ENCODE measurements around the gene HS3ST5. TPM values are rescaled to one million over a fixed set of nuclear protein-coding genes. Genes with fewer than 3 reads are reported as not detected.

HS3ST5 gene
- 8.1 to 8.7 TPM (median 8.6 TPM) in 3 replicates for total RNA-seq (2021)
- Bru-seq, nascent RNA: percentile 90 among the genes with signal in this experiment
- long read RNA-seq, experiment 1, transcript HS3ST5-201 (5 exons, 3,901 nt): major isoform, 9 of 52 reads
- long read RNA-seq, experiment 1, partial matches to known transcripts: 6 of 52 reads
- long read RNA-seq, experiment 1, other reads (novel, unspliced or antisense): 36 of 52 reads
- long read RNA-seq, experiment 2, partial matches to known transcripts: 10 of 25 reads
- long read RNA-seq, experiment 2, other reads (novel, unspliced or antisense): 12 of 25 reads
- long read RNA-seq, experiment 3: 0 reads

- POLR2A ChIA-PET: interaction anchor here (0.8 to 2.8 kb wide), 12 partner anchors 18 to 168 kb away, joined by 3 to 14 read pairs (median 4); no protein-coding TSS in a partner anchor
- peak; percentile 82; the same call in 1 of the 2 replicates for TF ChIP-seq HMGXB4 (CRISPR knock-in tag; IDR thresholded peaks at IDR 0.05)
- no peak for TF ChIP-seq ATF2 (CRISPR knock-in tag; IDR thresholded peaks at IDR 0.05; ENCODE audit: borderline replicate concordance, low read depth)
- no peak for TF ChIP-seq RORB (CRISPR knock-in tag; IDR thresholded peaks at IDR 0.05)
- TF ChIP-seq NR3C1 (CRISPR knock-in tag; conservative IDR thresholded peaks at IDR 0.05; ENCODE audit: low read depth): 0 out of 2 replicates have a peak, but pooled peaks have one; percentile 73
- TF ChIP-seq JUN (CRISPR knock-in tag; IDR thresholded peaks at IDR 0.05): no peak; the same call in 1 of the 2 replicates
- no peak for TF ChIP-seq USF2 (CRISPR knock-in tag; IDR thresholded peaks at IDR 0.05)
- no peak for TF ChIP-seq MYBL2 (CRISPR knock-in tag; IDR thresholded peaks at IDR 0.05)
- no peak for TF ChIP-seq TCF7 (CRISPR knock-in tag; IDR thresholded peaks at IDR 0.05; ENCODE audit: low read depth)
- no peak for TF ChIP-seq ZNF281 (CRISPR knock-in tag; IDR thresholded peaks at IDR 0.05)
- TF ChIP-seq ZNF512 (CRISPR knock-in tag; IDR thresholded peaks at IDR 0.05; ENCODE audit: borderline replicate concordance): no peak
- no peak for TF ChIP-seq ZNF425 (CRISPR knock-in tag; conservative IDR thresholded peaks at IDR 0.05)
- 0 out of 2 replicates have a peak, but pooled peaks have one; percentile 24 for TF ChIP-seq PRRX2 (CRISPR knock-in tag; IDR thresholded peaks at IDR 0.05)
- TF ChIP-seq SMAD3 (CRISPR knock-in tag; IDR thresholded peaks at IDR 0.05; ENCODE audit: borderline replicate concordance): no peak
- TF ChIP-seq CDX4 (CRISPR knock-in tag; IDR thresholded peaks at IDR 0.05; ENCODE audit: borderline replicate concordance): no peak
- TF ChIP-seq ZNF121 (CRISPR knock-in tag; IDR thresholded peaks at IDR 0.05): no peak
- 0 out of 2 replicates have a peak, but pooled peaks have one; percentile 31 for TF ChIP-seq CREM (CRISPR knock-in tag; IDR thresholded peaks at IDR 0.05)
- TF ChIP-seq RELA (CRISPR knock-in tag; IDR thresholded peaks at IDR 0.05; ENCODE audit: borderline replicate concordance): no peak
- 0 out of 2 replicates have a peak, but pooled peaks have one; percentile 22 for TF ChIP-seq TEAD4 (CRISPR knock-in tag; IDR thresholded peaks at IDR 0.05)
- TF ChIP-seq TEAD1 (CRISPR knock-in tag; IDR thresholded peaks at IDR 0.05): peak; percentile 24; the same call in 1 of the 2 replicates
- no peak for TF ChIP-seq NR2C2 (CRISPR knock-in tag; IDR thresholded peaks at IDR 0.05)
- TF ChIP-seq CBFB (CRISPR knock-in tag; IDR thresholded peaks at IDR 0.05; ENCODE audit: low read depth): peak; percentile 80; the same call in 1 of the 2 replicates
- TF ChIP-seq E2F5 (CRISPR knock-in tag; IDR thresholded peaks at IDR 0.05): no peak
Observed at GRCh38 chr6:114342826-114343781, at the start of gene HS3ST5. HS3ST5 (minus strand) TSS chr6:114343023; CDS start chr6:114062845, 280,178 bp downstream.

More at GRCh38 chr6:114342826-114343781, at the start of gene HS3ST5:
- Mint-ChIP-seq H3K27me3 (ENCODE audit: low read depth) (no peaks in the 10 kb centered on the region), H3K36me3 (no peaks in the 10 kb centered on the region), H3K4me1 (peaks cover 43% of the 10 kb centered on the region), H3K4me3 (peak within 1 kb of the TSS; percentile 98), H3K27ac (peak within 1 kb of the TSS; percentile 81), H3K9me3 (no peaks in the 10 kb centered on the region)
- CTCF ChIA-PET: interaction anchor here (0.6 to 3.4 kb wide), 30 partner anchors 8 to 1643 kb away, joined by 3 to 27 read pairs (median 4); no protein-coding TSS in a partner anchor
- DNase-seq (ENCODE audit: low spot score) (peak; percentile 91), ATAC-seq (peak; percentile 79)

Measured in WTC11 (cell line).